WTC11 (cell line): ENCODE results near the gene VARS1. TPM values are rescaled to one million over a fixed set of nuclear protein-coding genes. Genes with fewer than 3 reads are reported as not detected.
"Not testable (repeated sequence)": the region's sequence is repeated elsewhere in the genome, so short reads cannot be mapped to it uniquely, and the experiment has no call there.

ENCODE experiments used
- ATAC-seq: fragments of 200-7000 bp; cut with Tn5 transposase; 2 replicates; pipeline ENCODE4 v1.10.0; 2021; ENCODE audit warnings: mild to moderate bottlenecking, moderate library complexity
- CTCF ChIA-PET: fragments of 300-600 bp; sonication (Branson Sonifier 250); formaldehyde crosslinking; loops from one replicate; lab custom pipeline; 2021; ENCODE audit warnings: antibody characterized with exemption; lab: Charles Lee
- POLR2A ChIA-PET: fragments of 350-600 bp; sonication (Branson Sonifier 250); formaldehyde crosslinking; loops from one replicate; lab custom pipeline; 2021; ENCODE audit warnings: antibody characterized with exemption; lab: Charles Lee
- DNase-seq: peaks from one replicate; pipeline ENCODE4 v3.0.0; 2021; ENCODE audit warnings: low spot score
- H3K27ac Mint-ChIP-seq: 2 replicates; pipeline ENCODE4 v1.8.0; 2021; ENCODE audit warnings: mixed read lengths
- H3K27me3 Mint-ChIP-seq: 2 replicates; pipeline ENCODE4 v1.8.0; 2021; ENCODE audit warnings: low read depth, mild to moderate bottlenecking, moderate library complexity, mixed read lengths
- H3K36me3 Mint-ChIP-seq: 2 replicates; pipeline ENCODE4 v1.8.0; 2021; ENCODE audit warnings: mixed read lengths
- H3K4me1 Mint-ChIP-seq: 2 replicates; pipeline ENCODE4 v1.8.0; 2022; ENCODE audit warnings: mixed read lengths
- H3K4me3 Mint-ChIP-seq: 2 replicates; pipeline ENCODE4 v1.8.0; 2021; ENCODE audit warnings: mild to moderate bottlenecking, moderate library complexity, mixed read lengths
- H3K9me3 Mint-ChIP-seq: 2 replicates; pipeline ENCODE4 v1.8.0; 2021; ENCODE audit warnings: mixed read lengths
- EMX1 ChIP-seq: fragments of 250-450 bp; sonication (Bioruptor Pico); IDR thresholded peaks from 2 replicates; pipeline ENCODE4 v1.8.0; 2021; ENCODE audit warnings: mild to moderate bottlenecking
- USF2 ChIP-seq: sonication (generic); formaldehyde crosslinking; IDR thresholded peaks from 2 replicates; pipeline ENCODE4 v1.8.1; 2023; ENCODE audit warnings: mild to moderate bottlenecking, missing genetic modification reagents, moderate library complexity
- ZNF121 ChIP-seq: sonication (generic); formaldehyde crosslinking; IDR thresholded peaks from 2 replicates; pipeline ENCODE4 v1.8.0; 2023; ENCODE audit warnings: missing genetic modification reagents
- ZNF416 ChIP-seq: fragments of 250-450 bp; sonication (Bioruptor Pico); IDR thresholded peaks from 2 replicates; pipeline ENCODE4 v1.9.0; 2021; ENCODE audit warnings: mild to moderate bottlenecking, inconsistent platforms
- ZNF423 ChIP-seq: fragments of 250-450 bp; sonication (Bioruptor Pico); IDR thresholded peaks from 2 replicates; pipeline ENCODE4 v2.1.2; 2022; ENCODE audit warnings: mild to moderate bottlenecking, moderate library complexity
- ZNF532 ChIP-seq: fragments of 250-450 bp; sonication (Bioruptor Pico); IDR thresholded peaks from 2 replicates; pipeline ENCODE4 v1.9.0; 2021; ENCODE audit warnings: mild to moderate bottlenecking, borderline replicate concordance
- total RNA-seq: library from RNA; stranded (reverse); gene quantifications from 3 replicates; pipeline ENCODE4 v1.2.3, GENCODE V29; 2021

The VARS1 gene
- total RNA-seq, 1 experiment from 2014 or later: 177 TPM

- POLR2A ChIA-PET: interaction anchor here (0.7 to 1.3 kb wide), 3 partner anchors 43 to 302 kb away, joined by 3 to 4 read pairs (median 3); partner anchors contain the start of gene VARS1
- H3K4me1 Mint-ChIP-seq: peaks cover 28% of the 10 kb centered on the region
- H3K4me3 Mint-ChIP-seq: peak overlapping the region; percentile 99
- no peaks in the 10 kb centered on the region for H3K9me3 Mint-ChIP-seq
- peaks cover 64% of the 10 kb centered on the region for H3K36me3 Mint-ChIP-seq
- no peak for ATAC-seq
- H3K27ac Mint-ChIP-seq: peak overlapping the region; percentile 49; the same call in 1 of the 2 replicates
- CTCF ChIA-PET: interaction anchor here (1.3 to 1.4 kb wide), 3 partner anchors 43 to 69 kb away, joined by 3 to 6 read pairs (median 4); partner anchors contain the start of gene VARS1
- TF ChIP-seq EMX1 (CRISPR knock-in tag) (no peak), ZNF121 (CRISPR knock-in tag) (peak; percentile 16; the same call in 1 of the 2 replicates)
- DNase-seq: no peak
- no peaks in the 10 kb centered on the region for H3K27me3 Mint-ChIP-seq
These were observed 43.4 kb upstream of the VARS1 start for GRCh38 chr6:31838968-31839367.

GRCh38 chr6:31838114-31838553, 42.6 kb upstream of the VARS1 start:
- Mint-ChIP-seq H3K36me3 (peaks cover 64% of the 10 kb centered on the region), H3K4me1 (peaks cover 28% of the 10 kb centered on the region), H3K4me3 (peak overlapping the region; percentile 99), H3K27ac (peak overlapping the region; percentile 100; the same call in 1 of the 2 replicates)
- not testable (repeated sequence) for ATAC-seq, H3K9me3 Mint-ChIP-seq, H3K27me3 Mint-ChIP-seq, DNase-seq
- ChIA-PET CTCF (interaction anchor here (1.3 to 1.4 kb wide), 3 partner anchors 42 to 68 kb away, joined by 3 to 6 read pairs (median 4); partner anchors contain the start of gene VARS1), POLR2A (interaction anchor here (0.9 kb wide), 1 partner anchor 72 kb away, joined by 3 read pairs; no protein-coding TSS in a partner anchor)

DNA sequence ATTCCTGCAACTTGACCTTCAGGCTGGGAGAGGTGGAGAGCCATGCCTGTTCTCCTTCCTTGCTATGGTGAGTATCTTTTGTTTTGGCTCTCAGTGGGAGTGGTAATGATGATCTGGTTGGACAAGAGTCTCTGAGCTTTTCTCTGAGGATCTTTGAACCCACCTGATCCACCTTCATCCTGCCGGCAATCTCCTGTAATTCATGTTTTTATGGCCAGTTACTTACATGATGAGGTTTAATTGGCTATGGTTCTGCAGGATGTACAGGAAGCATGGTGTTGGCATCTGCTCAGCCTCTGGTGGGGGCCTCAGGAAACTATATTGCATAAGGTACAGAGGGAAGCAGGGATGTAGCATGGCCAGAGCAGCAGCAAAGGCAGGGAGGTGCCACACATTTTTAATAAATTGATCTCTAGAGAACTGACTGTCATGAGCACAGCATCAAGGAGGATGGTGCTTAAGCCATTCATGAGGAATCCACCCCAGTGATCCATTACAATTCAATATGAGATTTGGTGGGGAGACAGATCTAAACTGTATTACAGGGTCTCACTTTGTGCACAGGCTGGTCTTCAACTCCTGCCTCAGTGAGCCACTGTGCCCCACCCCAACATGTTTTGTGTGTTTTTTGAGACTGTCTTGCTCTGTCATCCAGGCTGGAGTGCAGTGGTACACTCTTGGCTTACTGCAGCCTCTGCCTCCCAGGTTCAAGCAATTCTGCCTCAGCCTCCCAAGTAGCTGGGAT, 42.0 kb upstream of the VARS1 start:
- ATAC-seq (no peak), DNase-seq (no peak)
- ChIA-PET POLR2A (interaction anchor here (1.6 kb wide), 1 partner anchor 22 kb away, joined by 4 read pairs; the partner anchor contains the start of genes HSPA1A and HSPA1L), CTCF (interaction anchor here (0.7 to 1.3 kb wide), 2 partner anchors 42 to 46 kb away, joined by 3 read pairs; partner anchors contain the start of gene VARS1)
- Mint-ChIP-seq H3K4me1 (peaks cover 28% of the 10 kb centered on the region), H3K27ac (peak overlapping the region; percentile 100), H3K36me3 (peaks cover 64% of the 10 kb centered on the region), H3K27me3 (no peaks in the 10 kb centered on the region), H3K9me3 (no peaks in the 10 kb centered on the region), H3K4me3 (peak overlapping the region; percentile 99)
- no peak for TF ChIP-seq ZNF416 (CRISPR knock-in tag)
- peak; percentile 46; the same call in 1 of the 2 replicates for TF ChIP-seq EMX1 (CRISPR knock-in tag)
- peak; percentile 13; the same call in 1 of the 2 replicates for TF ChIP-seq ZNF532 (CRISPR knock-in tag)

- TF ChIP-seq USF2: no peak
- no peak for TF ChIP-seq ZNF121 (CRISPR knock-in tag)
- no peak for TF ChIP-seq ZNF423 (CRISPR knock-in tag)
- TF ChIP-seq, all 79 proteins: peak for 0
- H3K4me1 Mint-ChIP-seq: peaks cover 28% of the 10 kb centered on the region
- CTCF ChIA-PET: interaction anchor here (0.7 to 2.1 kb wide), 2 partner anchors 26 to 45 kb away, joined by 3 to 6 read pairs; partner anchors contain the start of gene NEU1
- H3K9me3 Mint-ChIP-seq: no peaks in the 10 kb centered on the region
- DNase-seq: no peak
- no peak for ATAC-seq
- peak overlapping the region; percentile 99 for H3K4me3 Mint-ChIP-seq
- peaks cover 64% of the 10 kb centered on the region for H3K36me3 Mint-ChIP-seq
- H3K27me3 Mint-ChIP-seq: no peaks in the 10 kb centered on the region
- POLR2A ChIA-PET: interaction anchor here (1.6 kb wide), 1 partner anchor 21 kb away, joined by 4 read pairs; the partner anchor contains the start of genes HSPA1A and HSPA1L
- peak overlapping the region; percentile 100 for H3K27ac Mint-ChIP-seq
These were observed 41.2 kb upstream of the VARS1 start for GRCh38 chr6:31836474-31837368.
